SK-MEL-5 (cell line): Measurements from ENCODE around the gene DGKZ. TPM values are rescaled to one million over a fixed set of nuclear protein-coding genes. Genes with fewer than 3 reads are reported as not detected.
"Not testable (repeated sequence)": the region's sequence is repeated elsewhere in the genome, so short reads cannot be mapped to it uniquely, and the experiment has no call there.

Source experiments
- DNase-seq: peaks from one replicate; pipeline ENCODE4 v3.0.0-alpha.2; 2016; ENCODE audit warnings: low read depth, low spot score
- in situ Hi-C: cut with HindIII; loops from 2 replicates; pipeline ENCODE4 v1.10.0; 2016; ENCODE audit warnings: low sequenced_read_pairs, high pct_unique_total_duplicates, low pct_unique_long_range_greater_than_20kb
- total RNA-seq: library from RNA; depleted of rRNA; stranded (reverse); fragments of >200 nt; shearing (Covaris generic); gene quantifications from 2 replicates; pipeline ENCODE4 v1.2.3, GENCODE V29; 2014

The DGKZ gene
- total RNA-seq, 1 experiment from 2014 or later, result 27.6 TPM

- in situ Hi-C loops, result no loop called here
- no peak for DNase-seq
These were observed 10.2 kb downstream of the DGKZ start for GRCh38 chr11:46357483-46357936.

- DNase-seq, result no peak
- in situ Hi-C loops, result no loop called here
These were observed 12.7 kb downstream of the DGKZ start for GRCh38 chr11:46359953-46360352.

DNA sequence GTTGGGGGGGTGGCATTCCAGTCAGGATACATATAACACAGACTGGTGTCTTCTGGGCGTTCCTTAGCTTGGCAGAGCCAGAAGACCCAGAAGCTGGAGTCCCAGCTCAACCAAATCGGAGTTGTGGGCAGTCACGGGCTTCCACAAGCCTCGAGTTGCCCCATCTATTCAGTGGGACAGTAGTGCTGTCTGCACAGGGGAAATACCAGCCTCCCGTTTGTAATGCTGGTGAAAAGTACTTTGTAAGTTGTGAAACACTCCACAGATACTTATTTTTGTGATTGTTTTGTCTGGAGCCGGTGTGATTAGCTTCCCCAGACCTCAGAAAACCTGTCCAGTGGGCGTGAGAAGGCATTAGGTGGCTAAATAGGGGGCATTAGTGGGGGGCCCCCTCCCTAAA lies 13.6 kb downstream of the DGKZ start:
- DNase-seq, result no peak
- in situ Hi-C loops, result no loop called here

GRCh38 chr11:46361283-46362155 lies 14.3 kb downstream of the DGKZ start:
- in situ Hi-C loops, result no loop called here
- DNase-seq, result no peak

DNA sequence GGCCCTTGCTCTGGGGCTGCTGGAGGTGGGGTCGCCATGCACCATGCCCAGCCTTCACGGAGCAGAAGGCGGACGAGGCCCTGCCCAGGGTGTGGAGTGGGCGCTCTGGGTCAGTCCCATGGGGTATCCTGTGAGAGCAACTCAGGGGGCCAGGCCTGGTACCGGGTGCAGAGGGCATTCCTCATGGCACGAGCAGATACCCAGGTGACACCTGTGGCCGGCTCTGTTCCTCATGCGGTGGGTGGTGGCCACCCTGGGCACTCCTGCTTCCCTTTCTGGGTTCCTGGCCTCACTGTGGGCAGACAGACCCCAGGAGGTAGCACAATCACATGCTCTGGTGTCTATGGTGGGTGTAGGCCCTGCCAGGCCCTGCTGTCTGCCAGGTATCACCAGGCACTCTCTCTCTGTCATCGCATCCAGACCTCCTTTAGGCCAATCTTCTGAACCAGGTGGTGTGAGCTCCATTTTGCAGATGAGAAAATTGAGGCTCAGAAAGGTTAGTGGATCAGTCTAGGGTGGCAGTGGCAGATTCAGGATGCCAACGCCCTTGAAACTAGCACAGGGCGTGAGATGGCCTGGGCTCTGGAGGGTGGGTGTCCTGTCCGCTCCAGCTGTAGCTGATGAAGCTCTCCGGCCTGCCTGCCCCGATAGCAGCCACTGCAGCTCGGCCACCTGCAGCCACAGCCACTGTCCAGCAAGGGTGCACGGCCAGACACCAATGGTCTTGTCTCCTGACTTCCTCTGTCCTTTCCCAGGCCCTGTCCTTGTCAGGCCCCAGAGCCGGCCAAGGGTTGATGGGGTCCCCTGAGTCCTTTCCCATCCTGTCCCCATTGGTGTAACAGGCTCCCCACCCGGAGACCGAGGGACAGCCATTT lies 15.1 kb downstream of the DGKZ start:
- DNase-seq, result no peak
- in situ Hi-C loops, result no loop called here

- in situ Hi-C loops, result no loop called here
- peak; percentile 49 for DNase-seq
These were observed 15.8 kb downstream of the DGKZ start for GRCh38 chr11:46363031-46363407.

GRCh38 chr11:46363455-46364005 lies 16.3 kb downstream of the DGKZ start:
- in situ Hi-C loops, result no loop called here
- DNase-seq, result peak; percentile 68

DNA sequence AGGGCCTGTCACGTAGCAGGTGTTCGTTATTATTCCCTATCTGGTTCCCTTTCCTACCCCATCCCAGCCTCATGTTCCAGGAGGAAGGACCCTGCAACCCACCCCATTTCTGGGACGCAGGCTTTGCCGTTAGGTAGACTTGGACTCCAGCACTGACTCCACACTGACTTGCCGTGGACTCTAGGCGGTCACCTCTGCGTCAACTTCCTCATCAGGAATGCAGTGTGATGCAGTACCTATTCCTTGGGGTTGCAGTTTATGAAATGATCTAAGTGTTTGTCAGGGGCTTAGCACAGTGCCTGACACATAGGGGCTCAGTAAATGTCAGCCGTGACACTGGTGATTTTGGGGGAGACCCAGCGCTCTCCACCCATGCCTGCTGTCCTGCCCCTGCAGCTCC lies 16.8 kb downstream of the DGKZ start:
- in situ Hi-C loops, result no loop called here
- DNase-seq, result no peak

DNA sequence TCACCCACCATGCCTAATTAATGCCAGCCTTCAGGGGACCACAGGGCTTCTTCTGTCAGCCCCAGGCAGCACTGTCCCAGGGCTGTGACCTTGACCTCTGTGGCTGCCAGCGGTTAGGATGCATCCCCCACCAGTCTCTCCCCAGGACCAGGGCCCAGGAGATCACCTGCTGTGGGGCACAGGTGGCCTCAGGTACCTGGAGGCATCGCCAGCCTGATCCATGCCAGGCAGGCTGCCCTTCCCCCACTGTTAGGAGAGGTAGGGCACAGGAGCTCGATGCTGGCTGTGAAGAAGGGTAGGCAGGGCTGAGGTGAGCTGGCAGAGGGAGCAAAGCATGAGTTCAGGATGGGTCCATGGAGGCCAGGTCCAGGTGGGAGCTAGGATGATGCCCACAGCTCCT lies 17.5 kb downstream of the DGKZ start:
- in situ Hi-C loops, result no loop called here
- DNase-seq, result no peak

- in situ Hi-C loops, result no loop called here
- no peak for DNase-seq
These were observed 19.0 kb downstream of the DGKZ start for GRCh38 chr11:46366260-46366659.

GRCh38 chr11:46366661-46367161 lies 19.4 kb downstream of the DGKZ start:
- DNase-seq, result no peak
- in situ Hi-C loops, result no loop called here

GRCh38 chr11:46367244-46367915 lies 20.1 kb downstream of the DGKZ start:
- in situ Hi-C loops, result no loop called here

GRCh38 chr11:46367916-46368267 lies 20.6 kb downstream of the DGKZ start:
- in situ Hi-C loops, result no loop called here
- DNase-seq, result no peak

More at GRCh38 chr11:46367244-46367915, 20.1 kb downstream of the DGKZ start:
- peak; percentile 43 for DNase-seq

DNA sequence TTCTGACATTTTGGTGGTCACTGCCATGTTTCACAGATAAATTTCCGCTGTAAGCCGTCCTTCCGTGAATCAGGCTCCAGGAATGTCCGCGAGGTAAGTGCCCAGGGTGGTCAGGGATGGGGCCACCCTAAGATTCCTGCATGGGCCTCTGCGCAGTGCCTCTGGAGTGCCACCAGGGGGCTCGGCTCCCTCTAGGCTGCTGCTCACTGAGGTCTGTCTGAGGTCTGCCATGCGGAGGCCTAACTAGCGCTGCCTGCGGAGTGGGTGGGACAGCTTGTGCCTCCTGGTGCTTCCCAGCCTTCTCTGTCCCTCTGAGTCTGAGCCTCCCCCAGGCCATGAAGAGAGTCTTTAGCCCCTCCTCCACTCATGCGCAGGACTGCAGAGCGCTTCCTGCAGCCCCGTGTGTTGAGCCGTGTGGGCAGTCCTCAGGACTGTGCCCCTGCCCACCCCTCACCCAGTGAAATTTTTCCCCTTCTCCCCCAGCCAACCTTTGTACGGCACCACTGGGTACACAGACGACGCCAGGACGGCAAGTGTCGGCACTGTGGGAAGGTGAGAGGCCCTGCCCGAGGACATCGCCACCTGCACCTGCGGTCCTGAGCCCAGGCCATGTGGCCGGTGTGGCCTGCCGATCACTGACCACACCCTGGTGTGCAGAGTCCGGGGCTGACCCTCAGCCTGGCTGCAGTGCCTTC lies 22.3 kb downstream of the DGKZ start:
- in situ Hi-C loops, result no loop called here
- peak; percentile 78 for DNase-seq

- in situ Hi-C loops, result no loop called here
- no peak for DNase-seq
These were observed 23.0 kb downstream of the DGKZ start for GRCh38 chr11:46370253-46370652.

DNA sequence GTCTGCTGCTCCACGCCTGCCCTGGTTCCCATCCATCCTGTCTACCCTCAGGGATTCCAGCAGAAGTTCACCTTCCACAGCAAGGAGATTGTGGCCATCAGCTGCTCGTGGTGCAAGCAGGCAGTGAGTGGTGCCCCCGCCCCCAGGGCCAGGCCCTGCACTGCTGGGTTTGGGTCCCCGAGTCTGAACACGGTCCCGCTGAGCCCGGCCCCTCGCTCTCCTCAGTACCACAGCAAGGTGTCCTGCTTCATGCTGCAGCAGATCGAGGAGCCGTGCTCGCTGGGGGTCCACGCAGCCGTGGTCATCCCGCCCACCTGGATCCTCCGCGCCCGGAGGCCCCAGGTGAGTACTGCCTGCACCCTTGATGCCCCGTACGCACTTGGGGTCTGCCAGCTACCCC lies 24.0 kb downstream of the DGKZ start:
- in situ Hi-C loops, DNase-seq: not testable (repeated sequence)

- DNase-seq, result no peak
- in situ Hi-C loops, result no loop called here
These were observed 24.8 kb downstream of the DGKZ start for GRCh38 chr11:46372086-46372485.
